GM12878 (cell line): ENCODE results near the gene UACA. TPM values are rescaled to one million over a fixed set of nuclear protein-coding genes. Genes with fewer than 3 reads are reported as not detected.

ENCODE experiments used
- ATAC-seq: fragments of 200-7000 bp; cut with Tn5 transposase; 3 replicates; pipeline ENCODE4 v1.9.1; 2020; ENCODE audit warnings: mild to moderate bottlenecking, moderate library complexity
- BruUV-seq: library from RNA; stranded (reverse); fragments of 400-500 nt; replicated peaks from 2 replicates; lab custom pipeline; 2021; lab: Mats Ljungman, UMichigan
- CTCF ChIA-PET: fragments of 300-600 bp; sonication (Branson Sonifier 250); formaldehyde crosslinking; extraction: SDS; loops from one replicate; lab custom pipeline; 2021; ENCODE audit warnings: inconsistent platforms; lab: Yijun Ruan, JAX
- POLR2A ChIA-PET: fragments of 350-600 bp; formaldehyde crosslinking; extraction: SDS; loops from one replicate; lab custom pipeline; 2021; ENCODE audit warnings: inconsistent platforms; lab: Charles Lee
- RAD21 ChIA-PET: fragments of 300-600 bp; sonication (Branson Sonifier 250); formaldehyde crosslinking; loops from one replicate; lab custom pipeline; 2023; ENCODE audit warnings: antibody characterized with exemption; ENCODE audit not compliant: unreplicated experiment; lab: Charles Lee
- SMC1A ChIA-PET: fragments of 300-600 bp; sonication (Branson Sonifier 250); formaldehyde crosslinking; loops from one replicate; lab custom pipeline; 2023; ENCODE audit not compliant: unreplicated experiment, uncharacterized antibody; lab: Charles Lee
- DNase-seq: peaks from one replicate; pipeline ENCODE4 v3.0.0-alpha.2; 2011; ENCODE audit warnings: low read depth, low spot score
- FAIRE-seq: peaks from 3 replicates; lab custom pipeline; 2011; peaks lifted over from hg19 to GRCh38; lab: Jason Lieb, UNC
- H2AFZ ChIP-seq: 2 replicates; pipeline ENCODE4 v1.6.0; 2011; ENCODE audit warnings: low read depth, low read length, control low read depth; ENCODE audit not compliant: control insufficient read depth
- H3K27ac ChIP-seq: 2 replicates; pipeline ENCODE4 v1.5.1; 2011; ENCODE audit warnings: control low read depth; ENCODE audit not compliant: control insufficient read depth, insufficient read depth
- H3K27me3 ChIP-seq, 2 experiments: replicated peaks in 1 of 2; 2 replicates each; pipeline versions ENCODE4 v1.6.0 to v1.6.1; 2011; ENCODE audit warnings: low read length in 1 of 2; ENCODE audit not compliant: control insufficient read depth in 2 of 2, insufficient read depth in 2 of 2
- H3K36me3 ChIP-seq, 2 experiments: 2 replicates each; pipeline ENCODE4 v1.5.1; 2011; ENCODE audit warnings: low read length in 1 of 2; ENCODE audit not compliant: control insufficient read depth in 2 of 2, insufficient read depth in 2 of 2
- H3K4me1 ChIP-seq: 2 replicates; pipeline ENCODE4 v1.6.1; 2011; ENCODE audit warnings: mild to moderate bottlenecking, low read length, moderate library complexity, mixed read lengths; ENCODE audit not compliant: control insufficient read depth, insufficient read depth
- H3K4me2 ChIP-seq: 2 replicates; pipeline ENCODE4 v1.6.0; 2011; ENCODE audit warnings: control low read depth; ENCODE audit not compliant: control insufficient read depth, insufficient read depth
- H3K4me3 ChIP-seq: fragments of 200-600 bp; sonication (generic); 2 replicates; pipeline ENCODE4 v1.5.1; 2016
- H3K79me2 ChIP-seq: 2 replicates; pipeline ENCODE4 v1.6.0; 2011; ENCODE audit warnings: low read length; ENCODE audit not compliant: control insufficient read depth, insufficient read depth
- H3K9ac ChIP-seq: 2 replicates; pipeline ENCODE4 v1.8.0; 2011; ENCODE audit warnings: low read length, control low read depth, mixed read lengths; ENCODE audit not compliant: control insufficient read depth, insufficient read depth
- H3K9me3 ChIP-seq: replicated peaks from 3 replicates; pipeline ENCODE4 v1.5.1; 2011; ENCODE audit warnings: mild to moderate bottlenecking, low read length; ENCODE audit not compliant: control insufficient read depth, insufficient read depth
- H4K20me1 ChIP-seq: 2 replicates; pipeline ENCODE4 v1.6.0; 2011; ENCODE audit not compliant: control insufficient read depth, insufficient read depth
- ATF7 ChIP-seq: fragments of 450-650 bp; IDR thresholded peaks from 2 replicates; pipeline ENCODE4 v1.6.1; 2016; ENCODE audit warnings: low read depth, mild to moderate bottlenecking
- BCL11A ChIP-seq: IDR thresholded peaks from 2 replicates; pipeline ENCODE4 v1.6.1; 2011; ENCODE audit warnings: low read depth, low read length
- CHD1 ChIP-seq: IDR thresholded peaks from 2 replicates; pipeline ENCODE4 v1.6.1; 2012; ENCODE audit warnings: low read depth, low read length, improper control_type of control experiment
- HDAC2 ChIP-seq: fragments of 200-600 bp; sonication (generic); IDR thresholded peaks from 2 replicates; pipeline ENCODE4 v1.6.1; 2017
- IRF5 ChIP-seq: fragments of 450-650 bp; IDR thresholded peaks from 2 replicates; pipeline ENCODE4 v1.6.1; 2017; ENCODE audit warnings: borderline replicate concordance
- KLF5 ChIP-seq: fragments of 450-650 bp; IDR thresholded peaks from 2 replicates; pipeline ENCODE4 v1.6.1; 2014; ENCODE audit warnings: mild to moderate bottlenecking; ENCODE audit not compliant: partially characterized antibody
- PAX8 ChIP-seq: fragments of 450-650 bp; IDR thresholded peaks from 2 replicates; pipeline ENCODE4 v1.6.1; 2017; ENCODE audit warnings: mild to moderate bottlenecking, moderate library complexity
- SMAD1 ChIP-seq: fragments of 450-650 bp; IDR thresholded peaks from 2 replicates; pipeline ENCODE4 v1.6.1; 2018; ENCODE audit warnings: mild to moderate bottlenecking, low read depth; ENCODE audit not compliant: partially characterized antibody
- SP1 ChIP-seq: IDR thresholded peaks from one replicate; pipeline ENCODE4 v1.6.1; 2011; ENCODE audit warnings: low read depth, low read length
- STAT3 ChIP-seq: IDR thresholded peaks from 2 replicates; pipeline ENCODE4 v1.6.1; 2011; ENCODE audit warnings: low read depth, low read length, improper control_type of control experiment
- SUZ12 ChIP-seq: fragments of 200-600 bp; sonication (generic); IDR thresholded peaks from one replicate; pipeline ENCODE4 v1.6.1; 2018; ENCODE audit warnings: antibody characterized with exemption, mild to moderate bottlenecking; ENCODE audit not compliant: unreplicated experiment
- TAF1 ChIP-seq: IDR thresholded peaks from 2 replicates; pipeline ENCODE4 v1.6.1; 2011; ENCODE audit warnings: mild to moderate bottlenecking, low read depth, low read length, borderline replicate concordance
- USF2 ChIP-seq: IDR thresholded peaks from 2 replicates; pipeline ENCODE4 v1.6.1; 2011; ENCODE audit warnings: low read depth, low read length, improper control_type of control experiment, borderline replicate concordance
- WGBS: methylation state at CpG from one replicate; pipeline ENCODE4 v1.1.6; 2016; ENCODE audit warnings: low lambda C conversion rate; ENCODE audit not compliant: insufficient replicate concordance, insufficient coverage; ENCODE audit errors: missing lambda C conversion rate; 5-methylcytosine and 5-hydroxymethylcytosine counted together
- in situ Hi-C: fragments of 300-500 bp; cut with MboI; formaldehyde crosslinking; loops from 9 replicates; pipeline ENCODE4 v1.14.3; 2018; ENCODE audit warnings: mixed read lengths
- intact Hi-C: fragments of 100-400 bp; cut with micrococcal nuclease; formaldehyde crosslinking; loops from one replicate; pipeline ENCODE4 v1.14.2; 2022; ENCODE audit not compliant: unreplicated experiment
- polyA plus RNA-seq, 11 experiments: library from polyadenylated mRNA; depleted of rRNA in 4 of 11; unstranded in 6 of 11; stranded (reverse) in 5 of 11; fragments of >200 nt; fragmentation: Nextera tagmentation in 4 of 11; fragmentation: Illumina TruSeq in 1 of 11; extraction: Ambion mirVana in 4 of 11; extraction: Trizol in 1 of 11; gene quantifications; 1 replicate in 1 of 11; 2 replicates in 10 of 11; pipeline versions ENCODE4 v1.2.1 to v1.2.3, GENCODE V29; 2011 to 2016; ENCODE audit warnings: inconsistent platforms in 2 of 11, missing spikeins in 2 of 11, low read depth in 1 of 11
- total RNA-seq, 4 experiments: library from RNA; depleted of rRNA in 3 of 4; stranded (reverse); fragments of >200 nt in 3 of 4; fragmentation: Illumina TruSeq in 1 of 4; extraction: Trizol in 1 of 4; gene quantifications; 2 replicates each; pipeline versions ENCODE4 v1.2.1 to v1.2.3, GENCODE V29; 2013 to 2021

The UACA gene
- total and polyA plus RNA-seq, 10 of the 15 experiments (the other 5 are each of a cell fraction or from before 2014, with no cell fraction given): 0.30 to 4.0 (median 2.0) TPM

- WGBS: 37% methylated on average over 7 of the region's 7 CpGs
- FAIRE-seq: no peak
Observed at GRCh38 chr15:70633991-70634390, 129.4 kb downstream of the UACA start.

More at GRCh38 chr15:70633991-70634390, 129.4 kb downstream of the UACA start:
- intact Hi-C loops (no loop called here), in situ Hi-C loops (no loop called here)
- H3K27ac ChIP-seq: no peak overlapping the region
- no peak for DNase-seq
- no peak overlapping the region for H3K9ac ChIP-seq
- H3K9me3 ChIP-seq: no peaks in the 10 kb centered on the region
- BruUV-seq: no TSS peak
- H3K36me3 ChIP-seq: no peaks in the 10 kb centered on the region
- no peak for ATAC-seq
- ChIA-PET SMC1A (no interaction called here), CTCF (no interaction called here), RAD21 (no interaction called here), POLR2A (interaction anchor here (0.6 kb wide), 1 partner anchor 1233 kb away, joined by 6 read pairs; no protein-coding TSS in a partner anchor)
- H3K4me3 ChIP-seq: no peak overlapping the region
- no peaks in the 10 kb centered on the region for H3K4me1 ChIP-seq
- H3K4me2 ChIP-seq: no peak overlapping the region
- no peak overlapping the region for H2AFZ ChIP-seq
- no peaks in the 10 kb centered on the region for H4K20me1 ChIP-seq
- TF ChIP-seq PAX8 (no peak), BCL11A (no peak), SP1 (no peak), SMAD1 (no peak), KLF5 (no peak), SUZ12 (no peak), TAF1 (no peak), HDAC2 (no peak), ATF7 (no peak), CHD1 (no peak), IRF5 (no peak), STAT3 (no peak), USF2 (no peak)
- no peaks in the 10 kb centered on the region for H3K79me2 ChIP-seq
- peaks cover 1 to 4% of the 10 kb centered on the region in 2 experiments; a peak in 2 of 4 replicates for H3K27me3 ChIP-seq
